H9 (cell line): ENCODE measurements around the gene KDM1B. TPM values are rescaled to one million over a fixed set of nuclear protein-coding genes. Genes with fewer than 3 reads are reported as not detected.

Experiments used
- DNase-seq: peaks from one replicate; pipeline ENCODE4 v3.0.0-alpha.2; 2017
- H2AFZ ChIP-seq: one replicate; pipeline ENCODE4 v1.6.1; 2013; ENCODE audit warnings: mild to moderate bottlenecking, low read length, control low read depth, moderate library complexity
- H2AK5ac ChIP-seq: 2 replicates; pipeline ENCODE4 v1.6.1; 2013; ENCODE audit warnings: low read length, control low read depth, mixed read lengths; ENCODE audit not compliant: insufficient read length
- H2BK120ac ChIP-seq: one replicate; pipeline ENCODE4 v1.6.1; 2013; ENCODE audit warnings: low read depth, mild to moderate bottlenecking, low read length, control low read depth, inconsistent platforms; ENCODE audit not compliant: poor library complexity, severe bottlenecking
- H2BK12ac ChIP-seq: 2 replicates; pipeline ENCODE4 v1.6.1; 2013; ENCODE audit warnings: low read length, control low read depth, mixed read lengths, low read depth; ENCODE audit not compliant: insufficient read length
- H2BK15ac ChIP-seq: 2 replicates; pipeline ENCODE4 v1.6.1; 2013; ENCODE audit warnings: low read depth, low read length, control low read depth
- H2BK20ac ChIP-seq: one replicate; pipeline ENCODE4 v1.6.1; 2013; ENCODE audit warnings: low read depth, mild to moderate bottlenecking, low read length, control low read depth, inconsistent platforms; ENCODE audit not compliant: poor library complexity, severe bottlenecking
- H2BK5ac ChIP-seq: 2 replicates; pipeline ENCODE4 v1.6.1; 2013; ENCODE audit warnings: low read length, control low read depth, mixed read lengths; ENCODE audit not compliant: insufficient read length
- H3K14ac ChIP-seq: 2 replicates; pipeline ENCODE4 v1.6.1; 2013; ENCODE audit warnings: low read length, control low read depth; ENCODE audit not compliant: insufficient read depth
- H3K18ac ChIP-seq: 2 replicates; pipeline ENCODE4 v1.6.1; 2013; ENCODE audit warnings: low read depth, mild to moderate bottlenecking, mixed read lengths, low read length, control low read depth; ENCODE audit not compliant: insufficient read length
- H3K23ac ChIP-seq: 2 replicates; pipeline ENCODE4 v1.6.1; 2013; ENCODE audit warnings: low read length, control low read depth, mixed read lengths, low read depth; ENCODE audit not compliant: insufficient read length
- H3K23me2 ChIP-seq: 2 replicates; pipeline ENCODE4 v1.6.1; 2013; ENCODE audit warnings: low read depth, mild to moderate bottlenecking, mixed read lengths, low read length, control low read depth; ENCODE audit not compliant: insufficient read length, poor library complexity, severe bottlenecking
- H3K27ac ChIP-seq: 2 replicates; pipeline ENCODE4 v1.5.1; 2013; ENCODE audit warnings: low read length, control low read depth, mixed read lengths, low read depth; ENCODE audit not compliant: insufficient read length
- H3K27me3 ChIP-seq: 2 replicates; pipeline ENCODE4 v1.6.1; 2013; ENCODE audit warnings: low read length, control low read depth, inconsistent platforms; ENCODE audit not compliant: insufficient read depth
- H3K4ac ChIP-seq: 2 replicates; pipeline ENCODE4 v1.6.1; 2013; ENCODE audit warnings: low read depth, mild to moderate bottlenecking, control low read depth, inconsistent platforms, low read length, moderate library complexity
- H3K4me1 ChIP-seq: 2 replicates; pipeline ENCODE4 v1.6.1; 2013; ENCODE audit warnings: low read length, control low read depth, inconsistent platforms; ENCODE audit not compliant: insufficient read depth
- H3K4me2 ChIP-seq: 2 replicates; pipeline ENCODE4 v1.6.1; 2013; ENCODE audit warnings: low read length, control low read depth, mixed read lengths; ENCODE audit not compliant: insufficient read length, insufficient read depth
- H3K56ac ChIP-seq: 2 replicates; pipeline ENCODE4 v1.6.1; 2013; ENCODE audit warnings: low read depth, mild to moderate bottlenecking, mixed read lengths, low read length, control low read depth; ENCODE audit not compliant: insufficient read length
- H3K79me1 ChIP-seq: 2 replicates; pipeline ENCODE4 v1.6.1; 2013; ENCODE audit warnings: low read depth, mild to moderate bottlenecking, moderate library complexity, low read length, control low read depth, inconsistent platforms; ENCODE audit not compliant: insufficient read depth, poor library complexity, severe bottlenecking
- H3K79me2 ChIP-seq: 2 replicates; pipeline ENCODE4 v1.6.1; 2013; ENCODE audit warnings: low read length, control low read depth, inconsistent platforms; ENCODE audit not compliant: insufficient read depth
- H3K9ac ChIP-seq: 2 replicates; pipeline ENCODE4 v1.6.1; 2013; ENCODE audit warnings: low read length, control low read depth, mixed read lengths; ENCODE audit not compliant: insufficient read length; ENCODE audit errors: extremely low read depth
- H3K9me3 ChIP-seq: one replicate; pipeline ENCODE4 v1.6.1; 2013; ENCODE audit warnings: low read depth, low read length, inconsistent platforms; ENCODE audit not compliant: control insufficient read depth
- H3T11ph ChIP-seq: one replicate; pipeline ENCODE4 v1.6.1; 2013; ENCODE audit warnings: mild to moderate bottlenecking, low read length, control low read depth, inconsistent platforms
- H4K20me1 ChIP-seq: one replicate; pipeline ENCODE4 v1.6.1; 2013; ENCODE audit not compliant: control insufficient read depth, insufficient read length, insufficient read depth
- H4K5ac ChIP-seq: 2 replicates; pipeline ENCODE4 v1.6.1; 2013; ENCODE audit warnings: low read depth, mild to moderate bottlenecking, mixed read lengths, low read length, control low read depth; ENCODE audit not compliant: insufficient read length
- H4K8ac ChIP-seq: replicated peaks from 2 replicates; pipeline ENCODE4 v1.6.1; 2013; ENCODE audit warnings: low read length, control low read depth, mixed read lengths, low read depth; ENCODE audit not compliant: insufficient read length
- H4K91ac ChIP-seq: 2 replicates; pipeline ENCODE4 v1.6.1; 2013; ENCODE audit warnings: low read depth, mild to moderate bottlenecking, moderate library complexity, mixed read lengths, low read length, control low read depth; ENCODE audit not compliant: insufficient read length
- H3K27ac Mint-ChIP-seq, 3 experiments: 2 replicates in 2 of 3; 3 replicates in 1 of 3; pipeline ENCODE4 v1.8.0; 2020 to 2021; ENCODE audit warnings: mixed read lengths in 3 of 3, mild to moderate bottlenecking in 1 of 3, moderate library complexity in 1 of 3
- H3K27me3 Mint-ChIP-seq: 2 replicates; pipeline ENCODE4 v1.8.0; 2021; ENCODE audit warnings: low read depth, mild to moderate bottlenecking, moderate library complexity, mixed read lengths
- H3K36me3 Mint-ChIP-seq, 3 experiments: 2 replicates in 2 of 3; 3 replicates in 1 of 3; pipeline ENCODE4 v1.8.0; 2020 to 2021; ENCODE audit warnings: low read depth in 3 of 3, mixed read lengths in 3 of 3; ENCODE audit not compliant: insufficient read depth in 1 of 3
- H3K4me1 Mint-ChIP-seq, 2 experiments: 2 replicates each; pipeline ENCODE4 v1.8.0; 2020; ENCODE audit warnings: mixed read lengths in 2 of 2
- H3K4me3 Mint-ChIP-seq, 2 experiments: 2 replicates in 1 of 2; 3 replicates in 1 of 2; pipeline ENCODE4 v1.8.0; 2020 to 2021; ENCODE audit warnings: mild to moderate bottlenecking in 2 of 2, mixed read lengths in 2 of 2, moderate library complexity in 1 of 2
- H3K9me3 Mint-ChIP-seq, 2 experiments: 2 replicates in 1 of 2; 3 replicates in 1 of 2; pipeline ENCODE4 v1.8.0; 2020; ENCODE audit warnings: mild to moderate bottlenecking in 2 of 2, mixed read lengths in 2 of 2, moderate library complexity in 1 of 2
- CTCF ChIP-seq: fragments of 200-600 bp; sonication (generic); conservative IDR thresholded peaks from 3 replicates; pipeline ENCODE4 v1.8.0; 2021; ENCODE audit warnings: antibody characterized with exemption, mild to moderate bottlenecking
- WGBS: extraction: QIAGEN DNeasy Blood & Tissue Kit; methylation state at CpG from one replicate; pipeline ENCODE4 v1.1.7; 2013; ENCODE audit warnings: missing lambda C conversion rate, low lambda C conversion rate, mixed read lengths; ENCODE audit not compliant: insufficient read length; ENCODE audit errors: extremely low coverage; 5-methylcytosine and 5-hydroxymethylcytosine counted together
- total RNA-seq: library from RNA; stranded (reverse); gene quantifications from 2 replicates; pipeline ENCODE4 v1.2.1, GENCODE V29; 2021

Gene KDM1B
- total RNA-seq, 1 experiment from 2014 or later: 5.4 TPM

GRCh38 chr6:18249271-18249670 is 94.0 kb downstream of the KDM1B start:
- no peak overlapping the region for H3K4me2 ChIP-seq
- no peak overlapping the region for H4K91ac ChIP-seq
- H3K9me3 ChIP-seq: no peaks in the 10 kb centered on the region
- H3K9me3 Mint-ChIP-seq: no peaks in the 10 kb centered on the region
- H3K23me2 ChIP-seq: no peaks in the 10 kb centered on the region
- no peak overlapping the region for H2AK5ac ChIP-seq
- no peaks in the 10 kb centered on the region for H3K4me1 ChIP-seq
- H4K5ac ChIP-seq: no peak overlapping the region
- no peak overlapping the region for H2BK12ac ChIP-seq
- no peak overlapping the region for H3K14ac ChIP-seq
- no peak overlapping the region for H2BK120ac ChIP-seq
- H3K4me3 Mint-ChIP-seq: no peak overlapping the region
- peaks cover 61 to 84% (median 74%) of the 10 kb centered on the region in 3 experiments; a peak in 6 of 7 replicates for H3K36me3 Mint-ChIP-seq
- no peak overlapping the region for H2BK5ac ChIP-seq
- H2BK20ac ChIP-seq: no peak overlapping the region
- H3K27me3 ChIP-seq: no peaks in the 10 kb centered on the region
- no peak overlapping the region for H4K8ac ChIP-seq
- no peaks in the 10 kb centered on the region for H3K79me1 ChIP-seq
- peak overlapping the region in 1 of 3 experiments; percentile 14; a peak in 2 of 7 replicates for H3K27ac Mint-ChIP-seq
- DNase-seq: no peak
- H4K20me1 ChIP-seq: no peaks in the 10 kb centered on the region
- peaks cover 13 to 16% of the 10 kb centered on the region in 2 experiments for H3K4me1 Mint-ChIP-seq
- H3K79me2 ChIP-seq: peaks cover 3% of the 10 kb centered on the region; the same call in 1 of the 2 replicates
- H3K23ac ChIP-seq: no peak overlapping the region
- H3K4ac ChIP-seq: no peak overlapping the region
- WGBS: no CpG with 5 or more reads among the region's 4 CpGs
- H3K18ac ChIP-seq: no peak overlapping the region
- no peak overlapping the region for H2BK15ac ChIP-seq
- H3K27ac ChIP-seq: no peak overlapping the region
- H2AFZ ChIP-seq: no peak overlapping the region
- H3T11ph ChIP-seq: no peak overlapping the region
- H3K27me3 Mint-ChIP-seq: no peaks in the 10 kb centered on the region
- H3K9ac ChIP-seq: no peak overlapping the region
- TF ChIP-seq CTCF: no peak
- H3K56ac ChIP-seq: no peak overlapping the region
